GM18870 (cell line): Measurements from ENCODE around the gene NTSR1.

Experiments
- ATAC-seq: cut with Tn5 transposase; IDR thresholded peaks from one replicate; pipeline ENCODE4 v1.9.1; 2021; ENCODE audit warnings: moderate library complexity; ENCODE audit not compliant: unreplicated experiment

NTSR1 gene

GRCh38 chr20:62723768-62724450 is 15.3 kb downstream of the NTSR1 start:
- no peak for ATAC-seq

DNA sequence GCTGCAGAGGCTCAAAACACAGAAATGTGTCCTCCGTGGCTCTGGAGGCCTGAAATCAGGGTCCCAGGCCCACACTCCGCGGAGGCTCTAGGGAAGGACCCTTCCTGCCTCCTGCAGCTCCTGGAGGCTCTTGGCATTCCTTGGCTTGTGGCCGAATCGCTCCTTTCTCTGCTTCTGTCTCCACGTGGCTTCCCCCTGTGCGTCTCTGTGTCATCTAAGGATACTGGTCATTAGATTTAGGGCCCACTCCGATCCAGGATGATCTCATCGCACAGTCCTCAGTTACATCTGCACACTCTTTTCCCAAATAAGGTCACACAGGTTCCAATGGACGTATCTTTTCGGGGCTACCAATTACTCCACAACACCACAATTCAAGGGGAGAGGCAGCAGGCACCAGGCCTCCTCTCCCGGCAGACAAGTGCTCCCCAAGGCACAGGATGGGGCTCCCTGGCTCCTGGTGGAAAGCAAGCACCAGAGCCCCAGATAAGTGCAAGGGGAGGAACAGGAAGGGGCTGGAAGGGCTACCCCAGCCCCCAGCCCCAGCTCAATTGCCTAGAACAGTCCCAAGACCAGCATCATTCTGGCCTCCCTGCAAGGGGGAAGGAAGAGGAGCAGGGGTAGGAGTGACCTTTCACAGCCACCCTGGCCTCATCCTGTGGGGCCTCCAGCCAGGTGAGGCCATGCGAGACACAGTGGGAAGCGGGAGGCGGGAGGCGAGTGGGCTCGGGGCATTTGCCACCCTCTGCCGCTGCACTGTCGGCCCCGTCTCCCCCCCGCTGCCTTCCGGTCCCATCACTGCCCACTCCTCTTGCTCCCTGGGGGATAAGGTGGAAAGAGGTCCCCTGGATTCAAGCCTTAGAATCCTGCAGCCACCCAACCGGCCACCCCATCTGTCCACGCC is 16.3 kb downstream of the NTSR1 start:
- no peak for ATAC-seq

DNA sequence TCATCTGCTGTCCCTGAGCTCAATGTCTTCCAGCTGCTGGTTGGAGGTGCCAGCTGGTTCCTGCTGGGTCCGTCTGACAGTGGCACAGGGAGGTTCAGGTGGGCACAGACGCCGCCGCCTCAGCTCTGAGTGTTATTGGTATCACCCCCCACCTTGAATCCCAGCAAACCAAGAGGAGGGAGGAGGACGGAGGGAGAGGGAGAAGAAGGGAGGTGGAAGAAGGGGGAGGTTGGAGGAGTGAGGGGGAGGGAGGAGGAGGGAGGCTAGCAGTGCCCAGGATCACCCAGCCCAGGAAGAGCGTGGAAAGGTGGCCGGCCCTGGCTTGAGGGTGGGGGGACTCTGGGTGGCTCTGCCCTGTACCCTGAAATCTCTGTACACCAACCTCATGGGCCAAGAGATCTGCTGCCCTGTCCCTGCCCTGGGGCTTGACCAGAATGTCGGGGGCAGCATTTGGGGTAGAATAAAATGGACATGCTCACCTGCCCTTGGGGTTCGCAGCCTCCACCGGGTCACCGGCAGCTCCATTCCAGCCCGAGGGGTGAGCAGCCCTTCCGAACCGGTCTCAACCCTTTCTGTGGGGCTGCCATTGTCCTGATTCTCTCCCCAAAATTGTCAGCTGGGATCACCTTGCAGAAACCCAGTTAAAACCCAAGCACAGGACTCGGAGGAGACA is 17.1 kb downstream of the NTSR1 start:
- ATAC-seq, result no peak

GRCh38 chr20:62726276-62726675 is 17.6 kb downstream of the NTSR1 start:
- ATAC-seq, result no peak

DNA sequence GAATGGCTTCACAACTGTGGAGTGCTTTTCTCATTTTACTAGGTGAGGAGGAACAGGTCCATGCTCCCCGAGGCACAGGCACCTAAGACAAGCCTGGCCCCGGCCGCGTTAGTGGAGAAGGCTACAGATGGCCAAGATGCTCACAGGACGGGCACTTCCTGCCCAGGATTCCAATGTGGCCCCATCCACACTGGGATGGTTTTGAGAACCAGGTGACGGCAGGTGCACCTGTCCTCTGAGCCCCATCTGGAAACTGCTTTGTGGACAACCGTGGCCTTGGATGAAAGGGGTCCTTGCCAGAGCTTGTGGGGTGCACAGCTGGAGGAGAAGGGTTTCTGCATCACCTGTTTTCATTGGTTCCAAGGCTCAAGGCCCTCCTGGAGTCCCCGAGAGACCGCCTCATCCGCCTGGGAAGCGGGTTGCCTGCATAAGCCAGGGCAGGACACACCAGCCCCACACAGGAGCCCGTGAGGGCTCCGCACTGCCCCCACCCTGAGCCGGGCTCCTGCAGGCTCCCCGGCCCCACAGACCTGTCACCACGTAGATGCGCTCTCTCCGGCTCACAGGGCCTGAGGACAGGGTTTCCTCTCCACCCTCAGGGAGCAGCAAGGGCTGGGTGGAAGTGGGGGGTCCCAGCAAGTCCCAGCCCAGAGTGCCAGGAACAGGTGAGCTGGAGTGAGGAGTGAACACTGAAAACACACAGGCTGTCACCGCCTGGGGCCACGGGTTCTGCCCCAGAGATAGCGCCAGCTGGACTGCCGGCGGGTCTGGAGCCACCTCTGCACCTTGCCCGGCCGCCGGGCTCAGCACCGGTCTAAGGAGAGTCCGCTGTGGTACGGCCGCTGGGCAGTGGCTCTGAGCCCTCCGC is 18.3 kb downstream of the NTSR1 start:
- no peak for ATAC-seq

GRCh38 chr20:62727584-62728027 is 19.0 kb downstream of the NTSR1 start:
- ATAC-seq, result no peak

- no peak for ATAC-seq
Measured at GRCh38 chr20:62728028-62728780, 19.6 kb downstream of the NTSR1 start.

DNA sequence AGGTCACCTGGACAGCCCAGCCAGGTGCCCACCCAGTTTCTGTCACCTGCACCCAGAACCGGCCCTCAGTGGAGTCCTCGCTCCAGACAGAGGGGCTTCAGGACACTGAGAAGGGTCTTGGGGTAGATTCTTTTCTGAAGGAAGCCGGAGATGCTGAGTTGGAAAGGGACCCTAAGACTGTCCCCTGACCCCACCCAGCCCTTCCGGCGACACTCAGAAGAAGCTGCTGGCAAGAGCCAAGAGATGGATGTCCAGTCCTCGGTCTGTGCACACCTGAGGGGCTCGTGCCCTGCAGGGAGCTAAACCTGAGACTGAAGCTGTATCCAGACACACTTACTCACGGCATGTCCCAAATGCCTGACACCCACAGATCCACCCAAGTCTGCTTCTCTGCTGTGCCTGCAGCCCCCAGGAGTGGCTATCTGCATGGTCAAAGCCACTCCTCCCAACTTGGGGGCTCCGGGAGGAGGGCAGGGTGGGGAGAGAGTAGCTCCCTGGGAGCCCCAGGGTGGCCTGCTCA is 20.2 kb downstream of the NTSR1 start:
- no peak for ATAC-seq

GRCh38 chr20:62730481-62730880 is 21.8 kb downstream of the NTSR1 start:
- ATAC-seq, result no peak

DNA sequence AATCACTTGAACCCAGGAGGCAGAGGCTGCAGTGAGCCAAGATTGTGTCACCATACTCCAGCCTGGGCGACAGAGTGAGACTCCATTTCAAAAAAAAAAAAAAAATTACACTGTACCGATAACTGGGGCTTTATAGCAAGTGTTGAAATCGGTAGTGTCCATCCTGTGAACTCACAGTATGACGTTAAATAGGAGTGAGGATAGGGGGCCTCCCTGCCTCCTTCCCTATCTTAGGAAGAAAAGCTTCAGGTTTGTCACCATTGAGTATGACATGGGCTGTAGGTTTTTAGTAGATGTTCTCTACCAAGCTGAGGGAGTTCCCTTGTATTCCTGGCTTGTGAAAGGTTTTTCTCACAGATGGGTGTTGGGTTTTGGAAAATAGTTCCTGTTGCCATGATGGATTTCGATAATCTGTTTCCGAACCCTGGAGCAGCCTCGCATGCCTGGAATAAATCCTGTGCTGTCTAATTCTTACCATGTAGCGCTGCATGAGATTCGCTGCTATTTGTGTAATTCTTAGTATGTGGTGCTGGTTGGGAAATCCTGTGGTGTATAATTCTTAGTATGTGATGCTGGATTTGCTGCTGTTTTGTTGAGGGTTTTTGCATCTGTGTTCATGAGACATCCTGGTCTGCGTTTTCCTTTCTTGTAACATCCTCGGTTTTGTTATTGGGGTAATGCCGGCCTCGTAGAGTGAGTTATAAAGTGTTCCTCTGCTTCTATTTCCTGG is 23.6 kb downstream of the NTSR1 start:
- no peak for ATAC-seq

DNA sequence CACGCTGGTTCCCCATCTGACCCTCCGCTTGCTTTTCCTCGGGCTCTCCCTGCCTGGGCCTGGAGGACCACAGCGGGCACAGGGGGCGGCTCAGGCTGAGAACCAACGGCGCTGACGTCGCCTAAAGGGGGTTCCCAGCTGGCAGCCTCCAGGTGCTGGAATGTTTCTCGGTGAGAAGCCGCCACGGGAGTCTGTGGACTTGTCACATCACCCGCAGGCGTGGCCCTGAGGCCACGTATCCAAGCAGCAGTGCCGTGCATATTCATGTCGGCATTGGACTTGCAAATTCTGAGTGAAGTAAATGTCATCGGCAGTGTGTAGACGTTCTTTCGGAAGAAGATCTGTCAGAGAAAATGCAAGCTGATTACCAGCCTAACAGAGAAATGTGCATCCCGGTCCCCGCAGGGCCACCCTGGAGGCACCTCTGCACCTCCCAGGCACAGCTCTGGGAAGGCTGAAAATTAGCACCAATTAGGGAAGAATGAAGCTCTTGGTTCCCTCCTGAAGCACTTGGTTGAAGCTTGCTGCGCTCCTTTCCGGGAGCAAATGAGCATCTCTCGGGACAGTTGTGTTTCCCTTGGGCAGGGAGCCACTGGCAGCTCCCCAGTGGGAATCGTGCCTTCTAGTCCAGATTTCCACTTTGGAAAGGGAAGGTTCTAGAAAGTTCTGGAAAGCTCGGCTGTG is 24.3 kb downstream of the NTSR1 start:
- no peak for ATAC-seq

DNA sequence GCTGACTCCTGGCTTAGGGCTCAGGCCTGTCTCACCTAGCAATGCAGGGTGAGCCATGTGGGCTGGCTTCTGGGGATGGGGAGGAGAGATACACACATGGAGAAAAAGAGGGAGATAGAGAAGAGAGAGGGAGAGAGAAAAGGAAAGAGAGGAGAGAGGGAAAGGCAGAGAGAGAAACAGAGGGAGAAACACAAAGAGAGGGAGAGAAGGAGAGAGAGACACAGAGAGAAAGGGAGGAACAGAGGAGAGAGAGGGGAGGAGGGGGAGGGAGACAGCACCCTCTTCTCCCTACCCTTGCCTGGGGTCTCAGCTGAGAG is 24.8 kb downstream of the NTSR1 start:
- ATAC-seq, result no peak

GRCh38 chr20:62733891-62734290 is 25.3 kb downstream of the NTSR1 start:
- ATAC-seq, result no peak

GRCh38 chr20:62734326-62734725 is 25.7 kb downstream of the NTSR1 start:
- no peak for ATAC-seq

- ATAC-seq, result no peak
Measured at GRCh38 chr20:62734881-62735280, 26.2 kb downstream of the NTSR1 start.

DNA sequence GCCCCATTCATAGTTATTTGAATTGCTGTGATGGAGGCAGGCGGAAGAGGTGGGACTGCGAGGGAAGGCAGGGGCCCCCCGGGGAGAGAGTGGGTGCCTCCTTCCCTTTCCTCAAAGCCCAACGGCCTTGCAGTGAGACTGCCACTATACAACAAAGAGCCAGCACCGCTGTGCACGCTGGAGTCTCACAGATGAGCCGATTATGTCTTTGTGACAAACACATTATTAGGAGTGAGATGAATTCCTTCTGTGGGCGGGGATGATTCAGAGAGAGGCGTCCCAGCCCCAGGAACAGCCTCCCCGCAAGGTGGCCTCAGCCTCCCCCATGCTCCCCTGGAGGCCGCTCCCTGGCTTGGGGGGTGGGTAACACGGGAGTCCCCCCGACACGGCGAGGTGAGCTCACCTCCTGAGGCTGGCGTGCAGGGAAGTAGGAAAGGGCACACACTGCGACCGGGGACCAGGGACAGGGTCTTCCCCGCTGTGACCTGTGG is 26.7 kb downstream of the NTSR1 start:
- ATAC-seq, result no peak

DNA sequence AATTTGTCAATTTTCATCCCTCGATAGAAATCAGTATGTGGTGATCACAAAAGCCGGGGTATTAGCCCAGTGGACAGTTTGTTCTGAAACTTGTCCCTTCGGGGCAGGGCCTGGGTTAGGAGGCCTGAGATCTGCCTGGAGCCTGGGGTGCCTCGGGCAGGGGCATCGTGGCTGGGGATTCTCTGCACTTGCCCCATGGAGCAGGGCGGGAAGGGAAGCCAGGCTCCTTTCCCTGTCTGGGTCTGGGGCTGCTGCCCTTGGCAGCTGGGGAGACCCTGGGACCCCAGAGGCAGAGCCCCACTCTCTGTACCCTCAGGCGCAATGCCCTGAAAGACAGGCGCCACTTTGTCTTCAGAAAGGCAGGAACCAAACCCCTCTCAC is 27.4 kb downstream of the NTSR1 start:
- ATAC-seq, result no peak

DNA sequence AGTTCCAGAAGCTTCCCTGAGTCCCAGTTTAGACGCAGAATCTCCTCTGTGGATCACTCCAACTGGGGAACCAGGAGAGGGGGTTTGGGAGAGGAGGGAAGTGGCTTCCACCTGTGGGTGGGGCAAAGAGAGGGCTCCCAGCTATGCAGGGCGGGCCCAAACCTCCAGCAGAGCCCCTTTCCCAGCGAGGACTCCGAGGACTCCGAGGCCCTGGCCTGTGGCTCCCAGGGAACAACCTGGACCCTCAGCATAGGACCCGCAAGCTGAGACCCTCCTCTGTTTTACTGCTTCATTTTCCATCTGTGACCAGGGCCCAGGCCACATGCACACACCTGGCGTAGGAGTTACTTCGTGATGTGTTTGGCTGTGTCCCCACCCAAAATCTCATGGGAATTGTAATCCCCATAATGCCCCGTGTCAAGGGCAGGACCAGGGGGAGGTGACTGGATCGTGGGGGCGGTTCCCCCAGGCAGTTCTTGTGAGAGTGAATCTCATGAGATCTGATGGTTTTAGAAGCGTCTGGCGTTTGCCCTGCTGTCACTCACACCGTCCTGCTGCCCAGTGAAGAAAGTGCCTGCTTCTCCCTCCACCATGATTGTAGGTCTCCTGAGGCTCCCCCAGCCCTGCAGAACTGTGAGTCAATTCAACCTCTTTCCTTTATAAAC is 27.9 kb downstream of the NTSR1 start:
- no peak for ATAC-seq
